Measurements from ENCODE around the gene CERCAM.

- TF ChIP-seq POLR2A (IDR thresholded peaks at IDR 0.05; ENCODE audit: low read length) (no peak), GATA1 (IDR thresholded peaks at IDR 0.05; ENCODE audit: low read depth, low read length) (no peak)
Measured at GRCh38 chr9:128408963-128409431, 11.7 kb upstream of the CERCAM start.

Measured in erythroblast (primary cell).